ENCODE results near the gene CFAP157. TPM values are rescaled to one million over a fixed set of nuclear protein-coding genes. Genes with fewer than 3 reads are reported as not detected.

CFAP157 gene
- total RNA-seq, 1 experiment from 2014 or later = 0.22 TPM

GRCh38 chr9:127724012-127724411 lies 17.2 kb downstream of the CFAP157 start:
- DNase-seq (ENCODE audit: low read depth, low spot score) (no peak), ATAC-seq (no peak)
- Histone ChIP-seq H3K36me3 (ENCODE audit: control insufficient read depth in 1 of 2, insufficient read depth in 2 of 2, low read length in 2 of 2) (no peaks in the 10 kb centered on the region), H3K9me2 (ENCODE audit: insufficient read depth) (no peaks in the 10 kb centered on the region), H3K9me3 (ENCODE audit: control insufficient read depth in 1 of 2, insufficient read depth in 1 of 2, low read depth in 1 of 2, low read length in 2 of 2) (no peaks in the 10 kb centered on the region), H3K4me2 (ENCODE audit: low read length) (peak overlapping the region; percentile 57), H3K4me1 (ENCODE audit: control insufficient read depth in 1 of 2, insufficient read depth in 2 of 2, low read length in 2 of 2) (peaks cover 54 to 62% of the 10 kb centered on the region in 2 experiments), H4K20me1 (ENCODE audit: insufficient read depth) (no peaks in the 10 kb centered on the region), H3K4me3 (replicated peaks in 1 of 2; ENCODE audit: low read depth in 1 of 2, low read length in 2 of 2) (no peak overlapping the region), H3K27ac (ENCODE audit: low read depth, low read length) (peak overlapping the region; percentile 50; the same call in 1 of the 2 replicates), H3K79me2 (ENCODE audit: insufficient read depth, low read length) (no peaks in the 10 kb centered on the region), H3K9ac (ENCODE audit: low read length) (no peak overlapping the region), H2AFZ (ENCODE audit: low read depth, low read length, poor library complexity, severe bottlenecking) (no peak overlapping the region), H3K27me3 (ENCODE audit: insufficient read depth, low read length) (no peaks in the 10 kb centered on the region)
- BruUV-seq (replicated peaks) = no TSS peak
- TF ChIP-seq POLR2AphosphoS5 (IDR thresholded peaks at IDR 0.05; ENCODE audit: low read depth, low read length) (no peak), MAX (IDR thresholded peaks at IDR 0.05) (no peak), CBX3 (IDR thresholded peaks at IDR 0.05; ENCODE audit: low read depth) (no peak), YY1 (IDR thresholded peaks at IDR 0.05; ENCODE audit: extremely low read depth, insufficient replicate concordance, low read depth, low read length) (no peak), ZFX (IDR thresholded peaks at IDR 0.05) (no peak), ATF3 (IDR thresholded peaks at IDR 0.05) (no peak), EGR1 (IDR thresholded peaks at IDR 0.05; ENCODE audit: low read depth) (no peak), ZBTB33 (IDR thresholded peaks at IDR 0.05; ENCODE audit: extremely low read depth, insufficient replicate concordance, low read length) (no peak), SIN3A (IDR thresholded peaks at IDR 0.05; ENCODE audit: low read depth) (no peak), ELF1 (IDR thresholded peaks at IDR 0.05; ENCODE audit: borderline replicate concordance, low read depth) (no peak), TCF7L2 (IDR thresholded peaks at IDR 0.05; ENCODE audit: borderline replicate concordance, extremely low read depth, insufficient read depth, insufficient read length) (no peak), ZNF274 (IDR thresholded peaks at IDR 0.05; ENCODE audit: low read depth, low read length) (no peak), EZH2phosphoT487 (IDR thresholded peaks at IDR 0.05; ENCODE audit: borderline replicate concordance) (no peak), JUND (IDR thresholded peaks at IDR 0.05) (no peak)
- RAD21 ChIA-PET (ENCODE audit: low non-redundant PET in 1 of 2, low total read pairs in 2 of 2, uncharacterized antibody in 2 of 2, unreplicated experiment in 2 of 2) = no interaction called here
- CTCF ChIA-PET = interaction anchor here (2.7 kb wide), 1 partner anchor 11 kb away, joined by 17 read pairs; the partner anchor contains the start of gene TOR2A
- POLR2A ChIA-PET = interaction anchor here (1.1 kb wide), 1 partner anchor 11 kb away, joined by 3 read pairs; the partner anchor contains the start of gene TOR2A
- intact Hi-C loops (cut with micrococcal nuclease) = loop anchor here (5.0 kb wide), 2 partner anchors 112 to 202 kb away; partner anchors contain the start of gene STXBP1
